H1 (cell line): Measurements from ENCODE around the gene PSMF1. TPM values are rescaled to one million over a fixed set of nuclear protein-coding genes. Genes with fewer than 3 reads are reported as not detected.

Source experiments
- CTCF ChIA-PET: fragments of 300-600 bp; sonication (Branson Sonifier 250); formaldehyde crosslinking; loops from one replicate; lab custom pipeline; 2021; ENCODE audit not compliant: partially characterized antibody; lab: Charles Lee
- POLR2A ChIA-PET: fragments of 300-600 bp; sonication (Branson Sonifier 250); formaldehyde crosslinking; loops from one replicate; lab custom pipeline; 2021; ENCODE audit warnings: inconsistent platforms; ENCODE audit not compliant: partially characterized antibody; lab: Charles Lee
- DNase-seq, 2 experiments: peaks; one replicate each; pipeline versions ENCODE4 v3.0.0 to v3.0.0-alpha.2; 2010 to 2022; ENCODE audit warnings: low spot score in 2 of 2, low read depth in 1 of 2, mixed read lengths in 1 of 2
- FAIRE-seq: peaks from 2 replicates; lab custom pipeline; 2011; peaks lifted over from hg19 to GRCh38; lab: Jason Lieb, UNC
- H2AFZ ChIP-seq: 2 replicates; pipeline ENCODE4 v1.8.1; 2012; ENCODE audit warnings: low read length, inconsistent platforms
- H2AK5ac ChIP-seq: 2 replicates; pipeline ENCODE4 v1.6.1; 2013; ENCODE audit warnings: low read depth, low read length
- H2BK120ac ChIP-seq: replicated peaks from 2 replicates; pipeline ENCODE3; 2013; ENCODE audit warnings: low read depth, low read length, inconsistent platforms
- H2BK12ac ChIP-seq: 2 replicates; pipeline ENCODE4 v1.6.1; 2013; ENCODE audit warnings: low read depth, low read length
- H2BK15ac ChIP-seq: 2 replicates; pipeline ENCODE4 v1.6.1; 2013; ENCODE audit warnings: low read length
- H2BK20ac ChIP-seq: 2 replicates; pipeline ENCODE4 v1.6.1; 2013; ENCODE audit warnings: low read length
- H2BK5ac ChIP-seq: 2 replicates; pipeline ENCODE4 v1.6.1; 2013; ENCODE audit warnings: low read depth, low read length
- H3K14ac ChIP-seq: 2 replicates; pipeline ENCODE4 v1.6.1; 2013; ENCODE audit warnings: inconsistent platforms; ENCODE audit not compliant: insufficient read length
- H3K18ac ChIP-seq: 2 replicates; pipeline ENCODE4 v1.6.1; 2013; ENCODE audit warnings: low read length; ENCODE audit errors: extremely low read depth
- H3K23ac ChIP-seq: 2 replicates; pipeline ENCODE4 v1.6.1; 2013; ENCODE audit warnings: inconsistent platforms; ENCODE audit not compliant: insufficient read length
- H3K23me2 ChIP-seq: 2 replicates; pipeline ENCODE4 v1.6.1; 2013; ENCODE audit warnings: low read depth, low read length
- H3K27ac ChIP-seq: 2 replicates; pipeline ENCODE4 v1.6.1; 2011; ENCODE audit warnings: low read depth, low read length, inconsistent platforms
- H3K27me3 ChIP-seq, 4 experiments: replicated peaks in 1 of 4; 1 replicate in 1 of 4; 2 replicates in 3 of 4; pipeline versions ENCODE4 v1.6.1 to v1.8.1; 2011 to 2013; ENCODE audit warnings: low read length in 3 of 4, mild to moderate bottlenecking in 3 of 4, inconsistent platforms in 2 of 4, mixed read lengths in 2 of 4, moderate library complexity in 1 of 4; ENCODE audit not compliant: control insufficient read depth in 3 of 4, insufficient read depth in 3 of 4; ENCODE audit errors: extremely low read depth in 1 of 4
- H3K36me3 ChIP-seq, 4 experiments: 2 replicates each; pipeline versions ENCODE4 v1.6.1 to v1.8.1; 2011 to 2013; ENCODE audit warnings: mild to moderate bottlenecking in 4 of 4, low read length in 3 of 4, moderate library complexity in 2 of 4, control low read depth in 1 of 4, inconsistent platforms in 1 of 4; ENCODE audit not compliant: insufficient read depth in 4 of 4, control insufficient read depth in 2 of 4
- H3K4ac ChIP-seq: replicated peaks from 2 replicates; pipeline ENCODE3; 2013; ENCODE audit warnings: low read length, low read depth, mixed read lengths, inconsistent platforms; ENCODE audit not compliant: insufficient read length
- H3K4me1 ChIP-seq, 4 experiments: replicated peaks in 1 of 4; 1 replicate in 1 of 4; 2 replicates in 3 of 4; pipeline versions ENCODE4 v1.6.1 to v1.8.1; 2011 to 2013; ENCODE audit warnings: low read length in 3 of 4, inconsistent platforms in 2 of 4, mixed read lengths in 1 of 4; ENCODE audit not compliant: insufficient read depth in 4 of 4, control insufficient read depth in 3 of 4
- H3K4me2 ChIP-seq, 2 experiments: 2 replicates each; pipeline versions ENCODE4 v1.6.1 to v1.8.1; 2011 to 2013; ENCODE audit warnings: low read depth in 2 of 2, low read length in 2 of 2, control low read depth in 1 of 2, inconsistent platforms in 1 of 2, mild to moderate bottlenecking in 1 of 2; ENCODE audit not compliant: insufficient read depth in 1 of 2
- H3K4me3 ChIP-seq, 4 experiments: fragments of 200-600, 300-600 bp in 1 of 4; sonication (generic), shearing (Covaris generic), sonication (Bioruptor Twin) in 1 of 4; 2 replicates each; pipeline versions ENCODE4 v1.5.1 to v1.8.1; 2011 to 2016; ENCODE audit warnings: low read length in 4 of 4, low read depth in 3 of 4, control low read depth in 2 of 4, inconsistent platforms in 2 of 4, mild to moderate bottlenecking in 2 of 4, mixed read lengths in 1 of 4, moderate library complexity in 1 of 4; ENCODE audit not compliant: insufficient read depth in 2 of 4; ENCODE audit errors: extremely low read depth in 1 of 4
- H3K56ac ChIP-seq: replicated peaks from 2 replicates; pipeline ENCODE3; 2013; ENCODE audit warnings: low read depth, mild to moderate bottlenecking, mixed read lengths, low read length, inconsistent platforms; ENCODE audit not compliant: insufficient read length
- H3K79me1 ChIP-seq: 2 replicates; pipeline ENCODE4 v1.6.1; 2013; ENCODE audit warnings: low read depth, low read length, control low read depth
- H3K79me2 ChIP-seq, 2 experiments: 2 replicates each; pipeline versions ENCODE4 v1.6.1 to v1.8.1; 2012 to 2013; ENCODE audit warnings: low read length in 2 of 2, mild to moderate bottlenecking in 2 of 2, inconsistent platforms in 1 of 2; ENCODE audit not compliant: insufficient read depth in 2 of 2, control insufficient read depth in 1 of 2
- H3K9ac ChIP-seq, 4 experiments: replicated peaks in 1 of 4; 1 replicate in 1 of 4; 2 replicates in 3 of 4; pipeline versions ENCODE4 v1.6.1 to v1.8.1; 2011 to 2013; ENCODE audit warnings: low read depth in 3 of 4, low read length in 3 of 4, control low read depth in 2 of 4, mild to moderate bottlenecking in 2 of 4, moderate library complexity in 2 of 4, inconsistent platforms in 1 of 4; ENCODE audit errors: extremely low read depth in 1 of 4
- H3K9me3 ChIP-seq, 2 experiments: 2 replicates each; pipeline versions ENCODE4 v1.6.1 to v1.8.1; 2012 to 2013; ENCODE audit warnings: mild to moderate bottlenecking in 2 of 2, moderate library complexity in 2 of 2, control low read depth in 1 of 2, inconsistent platforms in 1 of 2, low read depth in 1 of 2, low read length in 1 of 2, mixed read lengths in 1 of 2; ENCODE audit not compliant: insufficient read depth in 2 of 2
- H4K20me1 ChIP-seq, 2 experiments: replicated peaks in 1 of 2; 2 replicates each; pipeline versions ENCODE3 to v1.8.1; 2011 to 2013; ENCODE audit warnings: inconsistent platforms in 2 of 2, low read length in 2 of 2, mild to moderate bottlenecking in 1 of 2; ENCODE audit not compliant: insufficient read depth in 2 of 2, control insufficient read depth in 1 of 2
- H4K5ac ChIP-seq: 2 replicates; pipeline ENCODE4 v1.6.1; 2013; ENCODE audit warnings: low read length, low read depth, mixed read lengths, inconsistent platforms; ENCODE audit not compliant: insufficient read length
- H4K8ac ChIP-seq: 2 replicates; pipeline ENCODE4 v1.8.0; 2013; ENCODE audit warnings: mild to moderate bottlenecking, moderate library complexity, low read length, inconsistent platforms; ENCODE audit not compliant: insufficient read depth; ENCODE audit errors: extremely low read depth
- H4K91ac ChIP-seq: replicated peaks from 2 replicates; pipeline ENCODE3; 2013; ENCODE audit warnings: low read length, mixed read lengths, inconsistent platforms; ENCODE audit not compliant: insufficient read length
- CBX5 ChIP-seq: fragments of 300-800, 300-1000 bp; sonication (generic); IDR thresholded peaks from 2 replicates; pipeline ENCODE4 v1.7.1; 2016; ENCODE audit warnings: antibody characterized with exemption, low read length, low read depth
- CBX8 ChIP-seq: fragments of 300-800, 300-1000 bp; sonication (generic); IDR thresholded peaks from 2 replicates; pipeline ENCODE4 v1.7.1; 2016; ENCODE audit warnings: low read depth, low read length, borderline replicate concordance
- KDM4A ChIP-seq: IDR thresholded peaks from one replicate; pipeline ENCODE4 v1.7.1; 2012; ENCODE audit warnings: low read depth, mild to moderate bottlenecking, moderate library complexity, low read length, inconsistent platforms; ENCODE audit not compliant: severe bottlenecking
- RAD21 ChIP-seq, 2 experiments: IDR thresholded peaks in 1 of 2; conservative IDR thresholded peaks in 1 of 2; 2 replicates each; pipeline ENCODE4 v1.6.1; 2011; ENCODE audit warnings: low read depth in 2 of 2, low read length in 2 of 2, improper control_type of control experiment in 1 of 2, inconsistent platforms in 1 of 2, mild to moderate bottlenecking in 1 of 2, moderate library complexity in 1 of 2
- RFX5 ChIP-seq: IDR thresholded peaks from 2 replicates; pipeline ENCODE4 v1.6.1; 2011; ENCODE audit warnings: low read depth, low read length, improper control_type of control experiment, borderline replicate concordance
- SAP30 ChIP-seq: fragments of 300-600 bp; sonication (generic); IDR thresholded peaks from 2 replicates; pipeline ENCODE4 v1.7.1; 2012; ENCODE audit warnings: low read length, moderate library complexity, mild to moderate bottlenecking, inconsistent platforms; ENCODE audit not compliant: insufficient read depth, insufficient replicate concordance
- SIN3A ChIP-seq, 2 experiments: IDR thresholded peaks in 1 of 2; conservative IDR thresholded peaks in 1 of 2; 2 replicates each; pipeline ENCODE4 v1.6.1; 2011 to 2012; ENCODE audit warnings: low read length in 2 of 2, improper control_type of control experiment in 1 of 2, low read depth in 1 of 2, mild to moderate bottlenecking in 1 of 2
- SIRT6 ChIP-seq: IDR thresholded peaks from one replicate; pipeline ENCODE4 v1.7.1; 2012; ENCODE audit warnings: low read length, inconsistent platforms
- SP4 ChIP-seq: IDR thresholded peaks from 2 replicates; pipeline ENCODE4 v1.6.1; 2012; ENCODE audit warnings: low read length, inconsistent platforms
- SUZ12 ChIP-seq: fragments of 200-600 bp; sonication (generic); IDR thresholded peaks from 2 replicates; pipeline ENCODE4 v1.6.1; 2012; ENCODE audit warnings: mild to moderate bottlenecking, inconsistent platforms, low read length, moderate library complexity, mixed read lengths
- TAF1 ChIP-seq: IDR thresholded peaks from 2 replicates; pipeline ENCODE4 v1.6.1; 2011; ENCODE audit warnings: mild to moderate bottlenecking, low read depth, low read length
- WGBS, 2 experiments: shearing (Covaris generic) in 1 of 2; methylation state at CpG; one replicate each; pipeline versions ENCODE4 v1.1.6 to v1.1.7; 2013 to 2015; ENCODE audit warnings: low lambda C conversion rate in 2 of 2, mixed read lengths in 2 of 2, inconsistent platforms in 1 of 2, low coverage in 1 of 2, missing lambda C conversion rate in 1 of 2; ENCODE audit not compliant: insufficient replicate concordance in 2 of 2, insufficient coverage in 1 of 2, insufficient read length in 1 of 2; ENCODE audit errors: extremely low coverage in 1 of 2, missing lambda C conversion rate in 1 of 2; 5-methylcytosine and 5-hydroxymethylcytosine counted together
- polyA plus RNA-seq, 7 experiments: library from polyadenylated mRNA; depleted of rRNA in 3 of 7; stranded (reverse) in 5 of 7; unstranded in 2 of 7; fragments of >200 nt in 5 of 7; fragments of 200-250 nt in 2 of 7; gene quantifications; 1 replicate in 5 of 7; 2 replicates in 1 of 7; 4 replicates in 1 of 7; pipeline versions ENCODE4 v1.2.1 to v1.2.3, GENCODE V29; 2011 to 2013; ENCODE audit warnings: missing spikeins in 2 of 7, mixed read lengths in 2 of 7
- total RNA-seq: library from RNA; stranded (reverse); fragmentation: NEBNext Ultra II Directional; extraction: Animal tissue kit (Norgen Biotek cat#: 25700); gene quantifications from 2 replicates; pipeline ENCODE4 v1.2.1, GENCODE V29; 2021
- TF ChIP-seq, protein P1 (sequence below): IDR thresholded peaks from 2 replicates; pipeline ENCODE4 v1.6.1; 2011; ENCODE audit warnings: low read length, improper control_type of control experiment

PSMF1 gene
- total and polyA plus RNA-seq, 2 of the 8 experiments (the other 6 are each of a cell fraction or from before 2014, with no cell fraction given): 106 to 159 TPM

- Histone ChIP-seq H2AFZ (no peak overlapping the region), H3K23me2 (peaks cover 6% of the 10 kb centered on the region; the same call in 1 of the 2 replicates), H3K79me1 (no peaks in the 10 kb centered on the region), H2BK20ac (no peak overlapping the region), H2BK15ac (no peak overlapping the region), H4K5ac (no peak overlapping the region), H3K9ac (no peak overlapping the region), H3K9me3 (no peaks in the 10 kb centered on the region), H2BK12ac (no peak overlapping the region), H4K8ac (no peak overlapping the region), H3K4ac (no peak overlapping the region), H2BK120ac (no peak overlapping the region), H2AK5ac (no peak overlapping the region), H3K56ac (no peak overlapping the region), H3K79me2 (no peaks in the 10 kb centered on the region), H3K18ac (no peak overlapping the region), H2BK5ac (no peak overlapping the region), H3K4me1 (peaks cover 0 to 7% (median 4%) of the 10 kb centered on the region in 4 experiments; a peak in 4 of 7 replicates), H3K14ac (no peak overlapping the region), H3K4me3 (no peak overlapping the region), H3K27me3 (peaks cover 8 to 30% (median 20%) of the 10 kb centered on the region in 4 experiments), H3K27ac (no peak overlapping the region), H3K36me3 (no peaks in the 10 kb centered on the region), H3K23ac (no peak overlapping the region), H3K4me2 (no peak overlapping the region), H4K20me1 (peaks cover 0 to 12% of the 10 kb centered on the region in 2 experiments), H4K91ac (no peak overlapping the region)
- FAIRE-seq (no peak), DNase-seq (no peak)
- POLR2A ChIA-PET: interaction anchor here (1.3 to 2.3 kb wide), 2 partner anchors 10 to 11 kb away, joined by 8 to 9 read pairs; no protein-coding TSS in a partner anchor
- 92% methylated on average over 27 of the region's 27 CpGs; no CpG with 5 or more reads in 1 of the 2 experiments for WGBS, 2 experiments
- CTCF ChIA-PET: interaction anchor here (0.6 to 8.7 kb wide), 4 partner anchors 15 to 570 kb away, joined by 3 to 101 read pairs (median 3); partner anchors contain the start of gene C20orf202
- no peak for TF ChIP-seq KDM4A
- TF ChIP-seq CBX8: no peak
- TF ChIP-seq RAD21 (IDR thresholded peaks at IDR 0.05 in 1 of 2, conservative IDR thresholded peaks at IDR 0.05 in 1 of 2; ENCODE audit: low read depth in 2 of 2, low read length in 2 of 2): no peak
- TF ChIP-seq SP4: no peak
- TF ChIP-seq TAF1: no peak
- TF ChIP-seq, protein P1, sequence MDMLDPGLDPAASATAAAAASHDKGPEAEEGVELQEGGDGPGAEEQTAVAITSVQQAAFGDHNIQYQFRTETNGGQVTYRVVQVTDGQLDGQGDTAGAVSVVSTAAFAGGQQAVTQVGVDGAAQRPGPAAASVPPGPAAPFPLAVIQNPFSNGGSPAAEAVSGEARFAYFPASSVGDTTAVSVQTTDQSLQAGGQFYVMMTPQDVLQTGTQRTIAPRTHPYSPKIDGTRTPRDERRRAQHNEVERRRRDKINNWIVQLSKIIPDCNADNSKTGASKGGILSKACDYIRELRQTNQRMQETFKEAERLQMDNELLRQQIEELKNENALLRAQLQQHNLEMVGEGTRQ: no peak
- TF ChIP-seq SIN3A (conservative IDR thresholded peaks at IDR 0.05 in 1 of 2, IDR thresholded peaks at IDR 0.05 in 1 of 2; ENCODE audit: low read depth in 1 of 2, low read length in 2 of 2): no peak
- TF ChIP-seq SAP30: no peak
- TF ChIP-seq RFX5: no peak
- TF ChIP-seq CBX5: no peak
- no peak for TF ChIP-seq SUZ12
- TF ChIP-seq SIRT6: no peak
These were observed 62.5 kb downstream of the PSMF1 start for GRCh38 chr20:1180949-1181348.
